ENCODE measurements around the gene TXNDC16. TPM values are rescaled to one million over a fixed set of nuclear protein-coding genes. Genes with fewer than 3 reads are reported as not detected.

TXNDC16 gene
- total RNA-seq (10 to 100 TPM in 2 of 5 experiments, 1 to 10 TPM in 3; 6.9 to 15.8 (median 9.1) TPM), polyA plus RNA-seq (1 to 10 TPM; 2.0 to 2.6 TPM), total RNA-seq (18.6 reads per million, percentile 49 among the genes with 10 or more reads in this experiment)

GRCh38 chr14:52552063-52552988 is at the start of gene TXNDC16, which contains the start of gene GPR137C:
TSS of gene TXNDC16 (minus strand) at chr14:52552505. CDS start at chr14:52543557, 8,948 bp downstream.
TSS of gene GPR137C (plus strand) at chr14:52552836. CDS start at chr14:52553148, 312 bp downstream.
- DNase-seq (peak; percentile 92 to 100 (median 98)), ATAC-seq (peak; percentile 93)
- peak within 1 kb of the TSS; percentile 82 to 97 (median 94) for H3K27ac Mint-ChIP-seq
- Histone ChIP-seq H3K27ac (ENCODE audit: low read depth, low read length) (peak within 1 kb of the TSS; percentile 90), H3K4me1 (ENCODE audit: control insufficient read depth in 2 of 2, insufficient read depth in 2 of 2, low read length in 2 of 2) (peaks cover 9 to 15% of the 10 kb centered on the region in 2 donors), H3K27me3 (ENCODE audit: control insufficient read depth in 2 of 2, insufficient read depth in 2 of 2, low read length in 2 of 2) (no peaks in the 10 kb centered on the region), H3K4me3 (ENCODE audit: low read length) (peak within 1 kb of the TSS; percentile 87), H3K9me3 (ENCODE audit: control insufficient read depth in 2 of 3, low read length in 3 of 3) (no peaks in the 10 kb centered on the region), H3K36me3 (ENCODE audit: control insufficient read depth in 2 of 3, insufficient read depth in 3 of 3, low read length in 3 of 3) (no peaks in the 10 kb centered on the region)
- CTCF ChIA-PET: interaction anchor here (0.8 to 0.9 kb wide), 2 partner anchors 10 to 225 kb away, joined by 3 to 4 read pairs; no protein-coding TSS in a partner anchor
- peaks cover 0 to 9% (median 3%) of the 10 kb centered on the region in 5 donors for H3K36me3 Mint-ChIP-seq
- peaks cover 6 to 40% (median 28%) of the 10 kb centered on the region in 7 donors for H3K4me1 Mint-ChIP-seq
- H3K4me3 Mint-ChIP-seq: peak within 1 kb of the TSS; percentile 91 to 97 (median 96)
- POLR2A ChIA-PET: interaction anchor here (0.6 to 1.9 kb wide), 15 partner anchors 13 to 688 kb away, joined by 3 to 8 read pairs (median 3); partner anchors contain the start of genes ERO1A and GNPNAT1
- peaks cover 0 to 26% (median 0%) of the 10 kb centered on the region in 5 donors for H3K27me3 Mint-ChIP-seq
- peaks cover 0 to 1% (median 0%) of the 10 kb centered on the region in 11 donors for H3K9me3 Mint-ChIP-seq
- intact Hi-C loops (cut with micrococcal nuclease): loop anchor here (1.0 to 10.0 kb wide), 30 partner anchors 21 to 1458 kb away; partner anchors contain the start of genes DDHD1 (in 2 of the 2), GNPNAT1 (in 2 of the 2), PSMC6 (in 2 of the 2) and PTGER2 (in 2 of the 2)

- H3K27me3 ChIP-seq (ENCODE audit: control insufficient read depth in 2 of 2, insufficient read depth in 2 of 2, low read length in 2 of 2): no peaks in the 10 kb centered on the region
- H3K27ac Mint-ChIP-seq: no peak overlapping the region
- H3K27me3 Mint-ChIP-seq: peaks cover 0 to 24% (median 0%) of the 10 kb centered on the region in 5 donors
- no peaks in the 10 kb centered on the region for H3K9me3 ChIP-seq (ENCODE audit: control insufficient read depth in 2 of 3, low read length in 3 of 3)
- intact Hi-C loops (cut with micrococcal nuclease): no loop called here
- H3K36me3 ChIP-seq (ENCODE audit: control insufficient read depth in 2 of 3, insufficient read depth in 3 of 3, low read length in 3 of 3): no peaks in the 10 kb centered on the region
- peaks cover 0 to 10% (median 9%) of the 10 kb centered on the region in 5 donors for H3K36me3 Mint-ChIP-seq
- ChIA-PET CTCF (no interaction called here), POLR2A (no interaction called here)
- H3K4me3 Mint-ChIP-seq: no peak overlapping the region
- H3K4me3 ChIP-seq (ENCODE audit: low read length): no peak overlapping the region
- peaks cover 0 to 4% (median 0%) of the 10 kb centered on the region in 7 donors for H3K4me1 Mint-ChIP-seq
- no peak overlapping the region for H3K27ac ChIP-seq (ENCODE audit: low read depth, low read length)
- H3K9me3 Mint-ChIP-seq: peaks cover 0 to 25% (median 7%) of the 10 kb centered on the region in 11 donors
- DNase-seq (no peak), ATAC-seq (no peak)
- no peaks in the 10 kb centered on the region for H3K4me1 ChIP-seq (ENCODE audit: control insufficient read depth in 2 of 2, insufficient read depth in 2 of 2, low read length in 2 of 2)
Measured at GRCh38 chr14:52599974-52600373, 47.7 kb upstream of the TXNDC16 start.

GRCh38 chr14:52598568-52598967 is 46.3 kb upstream of the TXNDC16 start:
- H3K4me1 Mint-ChIP-seq: peaks cover 0 to 4% (median 0%) of the 10 kb centered on the region in 7 donors
- DNase-seq: no peak
- no peaks in the 10 kb centered on the region for H3K27me3 ChIP-seq (ENCODE audit: control insufficient read depth in 2 of 2, insufficient read depth in 2 of 2, low read length in 2 of 2)
- no peak for ATAC-seq
- no peak overlapping the region for H3K27ac ChIP-seq (ENCODE audit: low read depth, low read length)
- H3K9me3 ChIP-seq (ENCODE audit: control insufficient read depth in 2 of 3, low read length in 3 of 3): no peaks in the 10 kb centered on the region
- H3K27me3 Mint-ChIP-seq: peaks cover 0 to 28% (median 0%) of the 10 kb centered on the region in 5 donors
- POLR2A ChIA-PET: no interaction called here
- H3K27ac Mint-ChIP-seq: no peak overlapping the region
- CTCF ChIA-PET: no interaction called here
- peaks cover 5 to 31% (median 12%) of the 10 kb centered on the region in 11 donors for H3K9me3 Mint-ChIP-seq
- no peak overlapping the region for H3K4me3 ChIP-seq (ENCODE audit: low read length)
- no peaks in the 10 kb centered on the region for H3K36me3 ChIP-seq (ENCODE audit: control insufficient read depth in 2 of 3, insufficient read depth in 3 of 3, low read length in 3 of 3)
- intact Hi-C loops (cut with micrococcal nuclease): no loop called here
- H3K4me1 ChIP-seq (ENCODE audit: control insufficient read depth in 2 of 2, insufficient read depth in 2 of 2, low read length in 2 of 2): no peaks in the 10 kb centered on the region
- peaks cover 1 to 20% (median 5%) of the 10 kb centered on the region in 5 donors for H3K36me3 Mint-ChIP-seq
- no peak overlapping the region for H3K4me3 Mint-ChIP-seq

GRCh38 chr14:52596861-52597260 is 44.6 kb upstream of the TXNDC16 start:
- H3K4me1 ChIP-seq (ENCODE audit: control insufficient read depth in 2 of 2, insufficient read depth in 2 of 2, low read length in 2 of 2): no peaks in the 10 kb centered on the region
- H3K4me1 Mint-ChIP-seq: no peaks in the 10 kb centered on the region
- no peak overlapping the region for H3K4me3 ChIP-seq (ENCODE audit: low read length)
- no peaks in the 10 kb centered on the region for H3K27me3 ChIP-seq (ENCODE audit: control insufficient read depth in 2 of 2, insufficient read depth in 2 of 2, low read length in 2 of 2)
- no peak overlapping the region for H3K27ac Mint-ChIP-seq
- no peak overlapping the region for H3K4me3 Mint-ChIP-seq
- CTCF ChIA-PET: no interaction called here
- no peaks in the 10 kb centered on the region for H3K36me3 ChIP-seq (ENCODE audit: control insufficient read depth in 2 of 3, insufficient read depth in 3 of 3, low read length in 3 of 3)
- no peaks in the 10 kb centered on the region for H3K9me3 ChIP-seq (ENCODE audit: control insufficient read depth in 2 of 3, low read length in 3 of 3)
- peaks cover 1 to 20% (median 5%) of the 10 kb centered on the region in 5 donors for H3K36me3 Mint-ChIP-seq
- DNase-seq: no peak
- intact Hi-C loops (cut with micrococcal nuclease): no loop called here
- peaks cover 5 to 37% (median 13%) of the 10 kb centered on the region in 11 donors for H3K9me3 Mint-ChIP-seq
- POLR2A ChIA-PET: interaction anchor here (0.6 kb wide), 1 partner anchor 126 kb away, joined by 3 read pairs; no protein-coding TSS in a partner anchor
- no peak for ATAC-seq
- peaks cover 0 to 38% (median 0%) of the 10 kb centered on the region in 5 donors for H3K27me3 Mint-ChIP-seq
- no peak overlapping the region for H3K27ac ChIP-seq (ENCODE audit: low read depth, low read length)

GRCh38 chr14:52596320-52596719 is 44.0 kb upstream of the TXNDC16 start:
- peaks cover 5 to 37% (median 15%) of the 10 kb centered on the region in 11 donors for H3K9me3 Mint-ChIP-seq
- no peaks in the 10 kb centered on the region for H3K4me1 Mint-ChIP-seq
- H3K9me3 ChIP-seq (ENCODE audit: control insufficient read depth in 2 of 3, low read length in 3 of 3): no peaks in the 10 kb centered on the region
- no peak overlapping the region for H3K4me3 Mint-ChIP-seq
- no peaks in the 10 kb centered on the region for H3K4me1 ChIP-seq (ENCODE audit: control insufficient read depth in 2 of 2, insufficient read depth in 2 of 2, low read length in 2 of 2)
- H3K36me3 ChIP-seq (ENCODE audit: control insufficient read depth in 2 of 3, insufficient read depth in 3 of 3, low read length in 3 of 3): no peaks in the 10 kb centered on the region
- no peak overlapping the region for H3K4me3 ChIP-seq (ENCODE audit: low read length)
- ChIA-PET CTCF (no interaction called here), POLR2A (no interaction called here)
- ATAC-seq (no peak), DNase-seq (no peak)
- intact Hi-C loops (cut with micrococcal nuclease): no loop called here
- H3K27me3 ChIP-seq (ENCODE audit: control insufficient read depth in 2 of 2, insufficient read depth in 2 of 2, low read length in 2 of 2): no peaks in the 10 kb centered on the region
- no peak overlapping the region for H3K27ac ChIP-seq (ENCODE audit: low read depth, low read length)
- H3K27ac Mint-ChIP-seq: no peak overlapping the region
- peaks cover 1 to 20% (median 6%) of the 10 kb centered on the region in 5 donors for H3K36me3 Mint-ChIP-seq
- peaks cover 0 to 38% (median 0%) of the 10 kb centered on the region in 5 donors for H3K27me3 Mint-ChIP-seq

GRCh38 chr14:52590318-52590717 is 38.0 kb upstream of the TXNDC16 start:
- H3K27ac Mint-ChIP-seq: no peak overlapping the region
- H3K36me3 ChIP-seq (ENCODE audit: control insufficient read depth in 2 of 3, insufficient read depth in 3 of 3, low read length in 3 of 3): no peaks in the 10 kb centered on the region
- H3K27me3 Mint-ChIP-seq: peaks cover 0 to 36% (median 2%) of the 10 kb centered on the region in 5 donors
- H3K4me1 Mint-ChIP-seq: no peaks in the 10 kb centered on the region
- no peak for ATAC-seq
- H3K27me3 ChIP-seq (ENCODE audit: control insufficient read depth in 2 of 2, insufficient read depth in 2 of 2, low read length in 2 of 2): no peaks in the 10 kb centered on the region
- ChIA-PET POLR2A (no interaction called here), CTCF (no interaction called here)
- no peaks in the 10 kb centered on the region for H3K4me1 ChIP-seq (ENCODE audit: control insufficient read depth in 2 of 2, insufficient read depth in 2 of 2, low read length in 2 of 2)
- DNase-seq: no peak
- no peak overlapping the region for H3K4me3 ChIP-seq (ENCODE audit: low read length)
- H3K27ac ChIP-seq (ENCODE audit: low read depth, low read length): no peak overlapping the region
- peaks cover 0 to 14% (median 5%) of the 10 kb centered on the region in 5 donors for H3K36me3 Mint-ChIP-seq
- no peaks in the 10 kb centered on the region for H3K9me3 ChIP-seq (ENCODE audit: control insufficient read depth in 2 of 3, low read length in 3 of 3)
- intact Hi-C loops (cut with micrococcal nuclease): no loop called here
- peaks cover 0 to 24% (median 13%) of the 10 kb centered on the region in 11 donors for H3K9me3 Mint-ChIP-seq
- no peak overlapping the region for H3K4me3 Mint-ChIP-seq
